ENCODE results near the gene FGF21. TPM values are rescaled to one million over a fixed set of nuclear protein-coding genes. Genes with fewer than 3 reads are reported as not detected.

FGF21 gene
- total and polyA plus RNA-seq, 2 donors from 2014 or later = not detected

DNA sequence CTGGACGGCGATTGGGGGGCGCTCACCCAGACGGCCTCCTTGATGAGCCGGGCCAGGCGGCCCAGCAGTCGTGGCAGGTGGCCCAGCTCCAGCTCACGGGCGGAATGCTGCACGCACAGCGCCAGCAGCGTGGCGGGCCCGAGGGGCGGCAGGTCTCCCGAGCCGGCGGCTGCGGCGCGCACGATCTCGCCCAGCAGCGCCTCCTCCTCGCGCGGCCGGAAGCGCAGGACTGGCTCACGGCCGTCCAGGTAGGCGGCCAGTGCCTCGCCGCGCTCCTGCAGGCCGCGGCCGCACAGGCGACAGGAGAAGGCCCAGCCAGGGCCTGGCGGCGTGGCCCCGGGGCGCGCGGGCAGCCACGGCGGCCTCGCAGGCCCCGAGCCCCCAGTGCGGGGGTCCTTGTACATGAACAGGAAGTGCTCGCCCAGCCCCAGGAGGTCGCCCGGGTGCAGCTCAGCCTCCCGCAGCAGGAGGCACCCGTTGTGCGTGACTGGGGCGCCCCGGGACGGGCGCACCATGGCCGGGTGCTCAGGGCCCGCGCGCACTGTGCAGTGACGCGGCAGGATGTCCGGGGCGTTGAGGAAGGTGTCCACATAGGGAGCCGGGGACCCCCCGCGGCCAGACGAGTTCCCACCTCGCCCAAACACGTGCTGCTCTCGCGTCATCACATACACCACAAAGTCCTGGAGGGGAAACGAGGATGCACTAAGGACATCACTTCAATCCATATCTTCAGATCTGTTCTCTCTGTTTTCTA is 26.2 kb upstream of the FGF21 start:
- FAIRE-seq (no peak), DNase-seq (peak in 3 of 5 donors; percentile 51 to 78 (median 60))
- Histone ChIP-seq H3K4me1 (ENCODE audit: control insufficient read depth in 2 of 3, insufficient read depth in 2 of 3, low read depth in 1 of 3, low read length in 3 of 3) (peaks cover 0 to 7% (median 0%) of the 10 kb centered on the region in 3 donors), H3K36me3 (ENCODE audit: control insufficient read depth in 2 of 3, insufficient read depth in 3 of 3, low read length in 3 of 3) (peaks cover 0 to 3% (median 0%) of the 10 kb centered on the region in 3 donors), H3K4me3 (ENCODE audit: low read length in 3 of 3) (no peak overlapping the region), H3K27ac (ENCODE audit: low read depth in 2 of 2, low read length in 2 of 2) (no peak overlapping the region), H3K9me3 (ENCODE audit: control insufficient read depth in 2 of 3, insufficient read depth in 1 of 3, low read length in 3 of 3) (no peaks in the 10 kb centered on the region), H3K9ac (ENCODE audit: low read length in 3 of 3) (no peak overlapping the region), H3K27me3 (ENCODE audit: control insufficient read depth, insufficient read depth, low read length) (no peaks in the 10 kb centered on the region)
- intact Hi-C loops (cut with DNase I) = no loop called here
- TF ChIP-seq, protein P1, sequence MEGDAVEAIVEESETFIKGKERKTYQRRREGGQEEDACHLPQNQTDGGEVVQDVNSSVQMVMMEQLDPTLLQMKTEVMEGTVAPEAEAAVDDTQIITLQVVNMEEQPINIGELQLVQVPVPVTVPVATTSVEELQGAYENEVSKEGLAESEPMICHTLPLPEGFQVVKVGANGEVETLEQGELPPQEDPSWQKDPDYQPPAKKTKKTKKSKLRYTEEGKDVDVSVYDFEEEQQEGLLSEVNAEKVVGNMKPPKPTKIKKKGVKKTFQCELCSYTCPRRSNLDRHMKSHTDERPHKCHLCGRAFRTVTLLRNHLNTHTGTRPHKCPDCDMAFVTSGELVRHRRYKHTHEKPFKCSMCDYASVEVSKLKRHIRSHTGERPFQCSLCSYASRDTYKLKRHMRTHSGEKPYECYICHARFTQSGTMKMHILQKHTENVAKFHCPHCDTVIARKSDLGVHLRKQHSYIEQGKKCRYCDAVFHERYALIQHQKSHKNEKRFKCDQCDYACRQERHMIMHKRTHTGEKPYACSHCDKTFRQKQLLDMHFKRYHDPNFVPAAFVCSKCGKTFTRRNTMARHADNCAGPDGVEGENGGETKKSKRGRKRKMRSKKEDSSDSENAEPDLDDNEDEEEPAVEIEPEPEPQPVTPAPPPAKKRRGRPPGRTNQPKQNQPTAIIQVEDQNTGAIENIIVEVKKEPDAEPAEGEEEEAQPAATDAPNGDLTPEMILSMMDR (IDR thresholded peaks at IDR 0.05; ENCODE audit: borderline replicate concordance, extremely low read depth, insufficient read depth) = no peak

DNA sequence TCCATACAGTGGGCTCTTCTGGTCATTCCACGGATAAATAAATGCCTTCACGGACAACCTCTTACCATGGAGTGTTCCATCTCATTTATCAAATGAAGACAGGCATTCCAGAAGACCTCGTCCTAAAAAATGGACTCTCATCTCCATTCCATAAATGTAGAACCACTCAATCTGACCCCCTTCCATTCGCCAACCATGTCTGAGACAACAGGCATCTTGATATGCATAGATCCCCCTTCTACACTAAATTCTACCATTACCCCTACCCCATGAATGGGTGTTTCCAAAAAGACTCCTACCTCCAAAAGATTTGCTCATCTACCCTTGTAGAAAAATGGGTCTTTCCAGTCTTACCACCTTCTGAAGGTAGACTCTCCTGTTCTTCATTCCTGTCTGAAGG is 23.9 kb upstream of the FGF21 start:
- Histone ChIP-seq H3K9me3 (ENCODE audit: control insufficient read depth in 2 of 3, insufficient read depth in 1 of 3, low read length in 3 of 3) (no peaks in the 10 kb centered on the region), H3K27me3 (ENCODE audit: control insufficient read depth, insufficient read depth, low read length) (no peaks in the 10 kb centered on the region), H3K27ac (ENCODE audit: low read depth in 2 of 2, low read length in 2 of 2) (no peak overlapping the region), H3K36me3 (ENCODE audit: control insufficient read depth in 2 of 3, insufficient read depth in 3 of 3, low read length in 3 of 3) (peaks cover 0 to 3% (median 0%) of the 10 kb centered on the region in 3 donors), H3K4me3 (ENCODE audit: low read length in 3 of 3) (no peak overlapping the region), H3K4me1 (ENCODE audit: control insufficient read depth in 2 of 3, insufficient read depth in 2 of 3, low read depth in 1 of 3, low read length in 3 of 3) (no peaks in the 10 kb centered on the region), H3K9ac (ENCODE audit: low read length in 3 of 3) (no peak overlapping the region)
- TF ChIP-seq, protein P1 (IDR thresholded peaks at IDR 0.05; ENCODE audit: borderline replicate concordance, extremely low read depth, insufficient read depth) = no peak
- no peak for FAIRE-seq
- intact Hi-C loops (cut with DNase I) = no loop called here
- DNase-seq = no peak

DNA sequence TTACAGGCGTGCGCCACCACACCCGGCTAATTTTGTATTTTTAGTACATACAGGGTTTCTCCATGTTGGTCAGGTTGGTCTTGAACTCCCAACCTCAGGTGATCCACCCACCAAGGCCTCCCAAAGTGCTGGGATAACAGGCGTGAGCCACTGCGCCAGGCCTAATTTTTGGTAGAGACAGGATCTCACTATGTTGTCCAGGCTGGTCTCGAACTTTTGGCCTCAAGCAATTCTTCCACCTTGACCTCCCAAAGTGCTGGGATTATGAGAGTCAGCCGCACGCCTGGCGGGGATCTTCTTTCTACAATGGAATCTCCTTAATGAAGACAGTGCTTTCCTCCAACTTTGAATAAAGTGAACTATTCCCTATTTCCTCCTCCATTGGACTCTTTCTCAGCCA is 20.7 kb upstream of the FGF21 start:
- TF ChIP-seq, protein P1 (IDR thresholded peaks at IDR 0.05; ENCODE audit: borderline replicate concordance, extremely low read depth, insufficient read depth) = no peak
- Histone ChIP-seq H3K27ac (ENCODE audit: low read depth in 2 of 2, low read length in 2 of 2) (no peak overlapping the region), H3K27me3 (ENCODE audit: control insufficient read depth, insufficient read depth, low read length) (no peaks in the 10 kb centered on the region), H3K36me3 (ENCODE audit: control insufficient read depth in 2 of 3, insufficient read depth in 3 of 3, low read length in 3 of 3) (no peaks in the 10 kb centered on the region), H3K4me3 (ENCODE audit: low read length in 3 of 3) (no peak overlapping the region), H3K4me1 (ENCODE audit: control insufficient read depth in 2 of 3, insufficient read depth in 2 of 3, low read depth in 1 of 3, low read length in 3 of 3) (peaks cover 0 to 6% (median 0%) of the 10 kb centered on the region in 3 donors), H3K9ac (ENCODE audit: low read length in 3 of 3) (no peak overlapping the region), H3K9me3 (ENCODE audit: control insufficient read depth in 2 of 3, insufficient read depth in 1 of 3, low read length in 3 of 3) (no peaks in the 10 kb centered on the region)
- FAIRE-seq = no peak
- intact Hi-C loops (cut with DNase I) = no loop called here
- no peak for DNase-seq
